ENCODE data around the gene HNMT.

Gene HNMT

DNA sequence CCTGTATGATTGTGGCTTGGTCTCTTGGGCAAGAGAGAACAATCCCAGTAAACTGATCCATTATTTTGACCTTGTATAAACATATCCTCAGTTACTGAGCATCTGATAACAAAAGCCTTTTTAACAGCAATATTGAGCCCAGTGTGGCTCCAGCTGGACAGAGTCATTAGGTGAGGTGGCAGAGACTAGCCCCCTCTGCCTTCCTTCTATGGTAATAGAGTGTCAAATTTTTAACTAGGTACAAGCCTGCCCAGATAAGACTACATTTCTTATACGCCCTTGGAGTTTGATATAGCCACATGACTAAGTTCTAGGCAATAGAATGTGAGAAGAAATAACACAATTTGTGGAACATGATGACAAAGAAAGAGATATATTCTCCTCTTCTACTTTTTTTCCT lies 56.2 kb downstream of the HNMT start:
- CTCF ChIA-PET, result no interaction called here
- POLR2A ChIA-PET (ENCODE audit: low non-redundant PET), result no interaction called here
- H3K27ac ChIP-seq, result no peak overlapping the region
- DNase-seq (ENCODE audit: low spot score), result no peak
- TF ChIP-seq, protein P1, sequence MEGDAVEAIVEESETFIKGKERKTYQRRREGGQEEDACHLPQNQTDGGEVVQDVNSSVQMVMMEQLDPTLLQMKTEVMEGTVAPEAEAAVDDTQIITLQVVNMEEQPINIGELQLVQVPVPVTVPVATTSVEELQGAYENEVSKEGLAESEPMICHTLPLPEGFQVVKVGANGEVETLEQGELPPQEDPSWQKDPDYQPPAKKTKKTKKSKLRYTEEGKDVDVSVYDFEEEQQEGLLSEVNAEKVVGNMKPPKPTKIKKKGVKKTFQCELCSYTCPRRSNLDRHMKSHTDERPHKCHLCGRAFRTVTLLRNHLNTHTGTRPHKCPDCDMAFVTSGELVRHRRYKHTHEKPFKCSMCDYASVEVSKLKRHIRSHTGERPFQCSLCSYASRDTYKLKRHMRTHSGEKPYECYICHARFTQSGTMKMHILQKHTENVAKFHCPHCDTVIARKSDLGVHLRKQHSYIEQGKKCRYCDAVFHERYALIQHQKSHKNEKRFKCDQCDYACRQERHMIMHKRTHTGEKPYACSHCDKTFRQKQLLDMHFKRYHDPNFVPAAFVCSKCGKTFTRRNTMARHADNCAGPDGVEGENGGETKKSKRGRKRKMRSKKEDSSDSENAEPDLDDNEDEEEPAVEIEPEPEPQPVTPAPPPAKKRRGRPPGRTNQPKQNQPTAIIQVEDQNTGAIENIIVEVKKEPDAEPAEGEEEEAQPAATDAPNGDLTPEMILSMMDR (conservative IDR thresholded peaks at IDR 0.05; ENCODE audit: low read depth), result no peak

DNA sequence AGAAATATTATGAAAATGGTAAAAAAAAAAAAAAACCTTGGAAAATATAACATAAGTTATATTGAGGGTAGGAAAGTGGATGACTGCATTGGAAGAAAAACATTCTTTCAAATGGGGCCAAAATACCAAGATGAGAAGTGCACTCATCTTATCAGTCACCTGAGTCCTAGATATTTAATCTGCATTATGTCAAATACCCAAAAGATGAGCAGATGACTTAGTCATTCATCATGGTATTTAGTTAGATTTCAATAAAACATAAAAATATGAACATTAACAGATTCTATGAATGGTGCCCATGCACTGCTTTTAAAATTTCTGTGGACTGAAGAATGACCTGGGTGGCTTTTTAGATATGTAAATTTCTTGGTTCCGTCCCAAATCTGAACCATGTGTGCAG lies 56.9 kb downstream of the HNMT start:
- CTCF ChIA-PET, result no interaction called here
- TF ChIP-seq, protein P1 (conservative IDR thresholded peaks at IDR 0.05; ENCODE audit: low read depth), result no peak
- DNase-seq (ENCODE audit: low spot score), result no peak
- H3K27ac ChIP-seq, result no peak overlapping the region
- POLR2A ChIA-PET (ENCODE audit: low non-redundant PET), result no interaction called here

DNA sequence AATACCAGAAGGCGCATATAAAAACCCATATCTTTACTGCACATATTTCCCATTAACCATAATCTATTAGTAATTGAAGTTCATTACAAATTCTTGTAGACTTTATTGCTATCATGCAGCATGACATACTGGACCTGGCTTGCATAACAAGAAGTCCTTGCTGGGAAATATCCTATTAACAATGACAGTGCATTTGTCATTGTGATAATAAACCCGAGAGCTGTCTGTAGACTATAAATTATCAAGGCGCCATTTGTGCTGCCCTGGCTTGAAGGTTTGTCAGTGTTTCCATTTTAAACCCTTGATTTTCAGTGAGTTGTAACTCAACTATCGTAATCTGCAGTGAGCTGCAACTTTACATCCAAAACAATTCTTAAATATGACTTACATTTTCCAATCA lies 59.0 kb downstream of the HNMT start:
- no peak for DNase-seq (ENCODE audit: low spot score)
- TF ChIP-seq, protein P1 (conservative IDR thresholded peaks at IDR 0.05; ENCODE audit: low read depth), result no peak
- ChIA-PET POLR2A (ENCODE audit: low non-redundant PET) (no interaction called here), CTCF (no interaction called here)
- H3K27ac ChIP-seq, result no peak overlapping the region

DNA sequence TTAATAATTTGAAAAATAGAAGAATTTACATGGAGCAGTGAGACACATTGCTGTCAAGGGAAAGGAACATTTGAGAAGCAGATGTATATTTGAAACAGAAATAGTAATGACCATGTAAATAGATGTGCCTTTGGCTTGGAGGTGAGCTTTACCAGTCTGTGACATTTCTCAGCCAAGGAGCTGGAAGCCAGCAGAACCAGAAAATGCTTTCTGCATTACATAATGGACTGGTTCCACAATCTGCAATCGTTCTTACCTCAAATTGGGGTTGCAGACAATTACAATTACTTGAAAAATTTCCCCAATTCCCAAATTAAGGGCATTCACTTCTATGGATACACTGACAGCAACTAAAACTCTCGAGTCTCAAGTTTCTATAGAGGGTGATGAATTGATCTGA lies 59.7 kb downstream of the HNMT start:
- CTCF ChIA-PET, result no interaction called here
- H3K27ac ChIP-seq, result no peak overlapping the region
- TF ChIP-seq, protein P1 (conservative IDR thresholded peaks at IDR 0.05; ENCODE audit: low read depth), result no peak
- POLR2A ChIA-PET (ENCODE audit: low non-redundant PET), result no interaction called here
- no peak for DNase-seq (ENCODE audit: low spot score)

DNA sequence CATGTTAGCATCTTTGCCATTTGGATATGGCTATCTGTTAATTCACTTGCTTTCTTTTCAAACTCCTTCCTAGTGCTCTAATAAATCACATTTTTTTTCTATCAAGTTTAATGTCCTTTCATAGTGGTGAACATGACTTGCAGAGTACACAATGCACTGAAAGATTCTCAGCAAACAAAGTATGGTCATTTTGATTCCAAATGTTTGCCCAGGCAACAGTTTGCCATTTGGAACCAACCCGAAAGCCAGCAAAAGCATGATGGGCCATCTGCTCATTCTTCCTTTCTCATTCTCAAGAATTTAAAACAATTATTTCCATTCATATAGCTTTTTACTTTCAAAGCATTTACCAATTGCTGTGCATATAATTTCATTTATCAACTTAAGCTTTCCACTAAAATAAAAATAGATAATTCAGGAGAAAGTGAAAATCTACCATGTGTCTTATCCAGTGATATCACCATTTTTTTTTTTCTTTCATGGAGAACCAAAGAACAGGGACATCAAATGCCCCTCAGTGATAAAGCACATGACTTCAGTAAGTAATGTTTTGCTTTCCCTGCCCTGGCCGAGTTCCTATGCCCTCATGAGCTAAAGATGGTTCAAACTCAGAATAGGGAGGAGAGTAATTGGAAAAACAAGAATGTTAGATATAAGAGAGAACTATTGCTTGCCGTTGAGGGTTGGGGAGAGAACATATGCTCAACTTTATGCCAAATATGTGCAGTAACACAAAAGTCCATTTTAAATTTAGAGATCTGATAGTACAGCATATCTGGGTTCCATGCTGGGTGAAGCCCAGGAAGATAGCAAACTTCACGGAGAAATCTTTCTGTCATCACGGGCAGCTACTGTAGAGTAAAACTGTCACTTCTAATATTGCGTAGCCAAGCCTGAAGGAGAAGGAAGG lies 62.1 kb downstream of the HNMT start:
- no peak overlapping the region for H3K27ac ChIP-seq
- no peak for DNase-seq (ENCODE audit: low spot score)
- TF ChIP-seq, protein P1 (conservative IDR thresholded peaks at IDR 0.05; ENCODE audit: low read depth), result no peak
- POLR2A ChIA-PET (ENCODE audit: low non-redundant PET), result no interaction called here
- CTCF ChIA-PET, result interaction anchor here (0.6 to 0.7 kb wide), 3 partner anchors 13 to 1490 kb away, joined by 3 to 7 read pairs (median 5); no protein-coding TSS in a partner anchor

DNA sequence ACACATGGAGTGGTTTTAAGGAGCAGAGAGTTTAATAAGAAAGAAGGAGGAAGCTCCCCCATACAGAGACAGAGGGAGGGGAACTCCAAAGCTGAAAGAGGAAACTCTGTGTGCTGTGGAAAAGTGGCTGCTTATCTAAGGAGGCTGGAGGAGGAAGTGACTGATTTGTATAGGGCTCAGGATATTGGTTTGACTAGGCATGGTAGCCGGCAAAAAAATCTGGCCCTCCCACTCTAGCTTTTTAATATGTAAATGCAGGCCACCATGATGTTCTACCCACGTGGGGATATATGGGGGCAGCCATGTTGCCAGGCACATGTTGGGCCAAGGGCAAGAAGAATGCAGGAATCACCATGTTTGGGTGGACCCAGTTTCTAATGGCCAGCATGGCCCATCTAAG lies 64.3 kb downstream of the HNMT start:
- CTCF ChIA-PET, result no interaction called here
- TF ChIP-seq, protein P1 (conservative IDR thresholded peaks at IDR 0.05; ENCODE audit: low read depth), result no peak
- POLR2A ChIA-PET (ENCODE audit: low non-redundant PET), result no interaction called here
- DNase-seq (ENCODE audit: low spot score), result no peak
- H3K27ac ChIP-seq, result no peak overlapping the region
